Measurements from ENCODE around the gene ESRRB.

The ESRRB gene

GRCh38 chr14:76408877-76409276, 32.9 kb downstream of the ESRRB start:
- Histone ChIP-seq H3K4me1 (ENCODE audit: control insufficient read depth, insufficient read depth, low read length) (no peaks in the 10 kb centered on the region), H3K27ac (ENCODE audit: low read length) (no peak overlapping the region), H3K9me3 (ENCODE audit: control insufficient read depth in 2 of 2, low read length in 2 of 2) (no peaks in the 10 kb centered on the region), H3K4me3 (ENCODE audit: low read length in 2 of 2) (no peak overlapping the region), H3K9ac (ENCODE audit: low read length in 2 of 2) (no peak overlapping the region), H3K27me3 (ENCODE audit: control insufficient read depth in 1 of 2, insufficient read depth in 2 of 2, low read length in 2 of 2) (peaks cover 10 to 12% of the 10 kb centered on the region in 2 donors), H3K36me3 (ENCODE audit: control insufficient read depth in 2 of 2, insufficient read depth in 2 of 2, low read length in 2 of 2) (no peaks in the 10 kb centered on the region)

- Histone ChIP-seq H3K9ac (ENCODE audit: low read length in 2 of 2) (no peak overlapping the region), H3K9me3 (ENCODE audit: control insufficient read depth in 2 of 2, low read length in 2 of 2) (no peaks in the 10 kb centered on the region), H3K27me3 (ENCODE audit: control insufficient read depth in 1 of 2, insufficient read depth in 2 of 2, low read length in 2 of 2) (peaks cover 15 to 17% of the 10 kb centered on the region in 2 donors)
Observed at GRCh38 chr14:76412501-76412900, 36.6 kb downstream of the ESRRB start.

GRCh38 chr14:76413106-76413961, 37.4 kb downstream of the ESRRB start:
- Histone ChIP-seq H3K4me3 (ENCODE audit: low read length in 2 of 2) (no peak overlapping the region), H3K9ac (ENCODE audit: low read length in 2 of 2) (no peak overlapping the region), H3K4me1 (ENCODE audit: control insufficient read depth, insufficient read depth, low read length) (no peaks in the 10 kb centered on the region), H3K27ac (ENCODE audit: low read length) (no peak overlapping the region), H3K9me3 (ENCODE audit: control insufficient read depth in 2 of 2, low read length in 2 of 2) (no peaks in the 10 kb centered on the region), H3K27me3 (ENCODE audit: control insufficient read depth in 1 of 2, insufficient read depth in 2 of 2, low read length in 2 of 2) (peaks cover 15 to 17% of the 10 kb centered on the region in 2 donors), H3K36me3 (ENCODE audit: control insufficient read depth in 2 of 2, insufficient read depth in 2 of 2, low read length in 2 of 2) (no peaks in the 10 kb centered on the region)

More at GRCh38 chr14:76412501-76412900, 36.6 kb downstream of the ESRRB start:
- Histone ChIP-seq H3K4me1 (ENCODE audit: control insufficient read depth, insufficient read depth, low read length) (no peaks in the 10 kb centered on the region), H3K4me3 (ENCODE audit: low read length in 2 of 2) (no peak overlapping the region), H3K27ac (ENCODE audit: low read length) (no peak overlapping the region), H3K36me3 (ENCODE audit: control insufficient read depth in 2 of 2, insufficient read depth in 2 of 2, low read length in 2 of 2) (no peaks in the 10 kb centered on the region)

GRCh38 chr14:76413962-76414600, 38.1 kb downstream of the ESRRB start:
- no peak overlapping the region for H3K9ac ChIP-seq (ENCODE audit: low read length in 2 of 2)
- H3K4me1 ChIP-seq (ENCODE audit: control insufficient read depth, insufficient read depth, low read length): no peaks in the 10 kb centered on the region
- peaks cover 15 to 17% of the 10 kb centered on the region in 2 donors for H3K27me3 ChIP-seq (ENCODE audit: control insufficient read depth in 1 of 2, insufficient read depth in 2 of 2, low read length in 2 of 2)
- H3K27ac ChIP-seq (ENCODE audit: low read length): no peak overlapping the region
- no peak overlapping the region for H3K4me3 ChIP-seq (ENCODE audit: low read length in 2 of 2)
- no peaks in the 10 kb centered on the region for H3K36me3 ChIP-seq (ENCODE audit: control insufficient read depth in 2 of 2, insufficient read depth in 2 of 2, low read length in 2 of 2)
- H3K9me3 ChIP-seq (ENCODE audit: control insufficient read depth in 2 of 2, low read length in 2 of 2): no peaks in the 10 kb centered on the region

- peaks cover 5 to 7% of the 10 kb centered on the region in 2 donors for H3K27me3 ChIP-seq (ENCODE audit: control insufficient read depth in 1 of 2, insufficient read depth in 2 of 2, low read length in 2 of 2)
- H3K27ac ChIP-seq (ENCODE audit: low read length): no peak overlapping the region
- H3K4me1 ChIP-seq (ENCODE audit: control insufficient read depth, insufficient read depth, low read length): no peaks in the 10 kb centered on the region
- H3K9me3 ChIP-seq (ENCODE audit: control insufficient read depth in 2 of 2, low read length in 2 of 2): no peaks in the 10 kb centered on the region
- no peak overlapping the region for H3K4me3 ChIP-seq (ENCODE audit: low read length in 2 of 2)
- no peak overlapping the region for H3K9ac ChIP-seq (ENCODE audit: low read length in 2 of 2)
- H3K36me3 ChIP-seq (ENCODE audit: control insufficient read depth in 2 of 2, insufficient read depth in 2 of 2, low read length in 2 of 2): no peaks in the 10 kb centered on the region
Observed at GRCh38 chr14:76419399-76419798, 43.5 kb downstream of the ESRRB start.

- no peak overlapping the region for H3K4me3 ChIP-seq (ENCODE audit: low read length in 2 of 2)
Observed at GRCh38 chr14:76420827-76421226, 44.9 kb downstream of the ESRRB start.

GRCh38 chr14:76421662-76422061, 45.7 kb downstream of the ESRRB start:
- peaks cover 0 to 3% of the 10 kb centered on the region in 2 donors for H3K9me3 ChIP-seq (ENCODE audit: control insufficient read depth in 2 of 2, low read length in 2 of 2)
- H3K4me1 ChIP-seq (ENCODE audit: control insufficient read depth, insufficient read depth, low read length): no peaks in the 10 kb centered on the region
- no peaks in the 10 kb centered on the region for H3K36me3 ChIP-seq (ENCODE audit: control insufficient read depth in 2 of 2, insufficient read depth in 2 of 2, low read length in 2 of 2)
- H3K9ac ChIP-seq (ENCODE audit: low read length in 2 of 2): no peak overlapping the region
- H3K4me3 ChIP-seq (ENCODE audit: low read length in 2 of 2): no peak overlapping the region
- H3K27me3 ChIP-seq (ENCODE audit: control insufficient read depth in 1 of 2, insufficient read depth in 2 of 2, low read length in 2 of 2): no peaks in the 10 kb centered on the region
- H3K27ac ChIP-seq (ENCODE audit: low read length): no peak overlapping the region

More at GRCh38 chr14:76420827-76421226, 44.9 kb downstream of the ESRRB start:
- Histone ChIP-seq H3K9me3 (ENCODE audit: control insufficient read depth in 2 of 2, low read length in 2 of 2) (no peaks in the 10 kb centered on the region), H3K36me3 (ENCODE audit: control insufficient read depth in 2 of 2, insufficient read depth in 2 of 2, low read length in 2 of 2) (no peaks in the 10 kb centered on the region), H3K27ac (ENCODE audit: low read length) (no peak overlapping the region), H3K9ac (ENCODE audit: low read length in 2 of 2) (no peak overlapping the region), H3K27me3 (ENCODE audit: control insufficient read depth in 1 of 2, insufficient read depth in 2 of 2, low read length in 2 of 2) (no peaks in the 10 kb centered on the region), H3K4me1 (ENCODE audit: control insufficient read depth, insufficient read depth, low read length) (no peaks in the 10 kb centered on the region)

- H3K4me3 ChIP-seq (ENCODE audit: low read length in 2 of 2): no peak overlapping the region
- no peak overlapping the region for H3K9ac ChIP-seq (ENCODE audit: low read length in 2 of 2)
- no peaks in the 10 kb centered on the region for H3K4me1 ChIP-seq (ENCODE audit: control insufficient read depth, insufficient read depth, low read length)
- peaks cover 0 to 3% of the 10 kb centered on the region in 2 donors for H3K9me3 ChIP-seq (ENCODE audit: control insufficient read depth in 2 of 2, low read length in 2 of 2)
- no peaks in the 10 kb centered on the region for H3K36me3 ChIP-seq (ENCODE audit: control insufficient read depth in 2 of 2, insufficient read depth in 2 of 2, low read length in 2 of 2)
- no peak overlapping the region for H3K27ac ChIP-seq (ENCODE audit: low read length)
- no peaks in the 10 kb centered on the region for H3K27me3 ChIP-seq (ENCODE audit: control insufficient read depth in 1 of 2, insufficient read depth in 2 of 2, low read length in 2 of 2)
Observed at GRCh38 chr14:76422662-76423061, 46.7 kb downstream of the ESRRB start.

GRCh38 chr14:76423534-76423933, 47.6 kb downstream of the ESRRB start:
- H3K9ac ChIP-seq (ENCODE audit: low read length in 2 of 2): no peak overlapping the region
- H3K4me3 ChIP-seq (ENCODE audit: low read length in 2 of 2): no peak overlapping the region
- H3K27ac ChIP-seq (ENCODE audit: low read length): no peak overlapping the region
- H3K4me1 ChIP-seq (ENCODE audit: control insufficient read depth, insufficient read depth, low read length): no peaks in the 10 kb centered on the region
- peaks cover 0 to 3% of the 10 kb centered on the region in 2 donors for H3K9me3 ChIP-seq (ENCODE audit: control insufficient read depth in 2 of 2, low read length in 2 of 2)
- H3K27me3 ChIP-seq (ENCODE audit: control insufficient read depth in 1 of 2, insufficient read depth in 2 of 2, low read length in 2 of 2): no peaks in the 10 kb centered on the region
- no peaks in the 10 kb centered on the region for H3K36me3 ChIP-seq (ENCODE audit: control insufficient read depth in 2 of 2, insufficient read depth in 2 of 2, low read length in 2 of 2)

- no peaks in the 10 kb centered on the region for H3K27me3 ChIP-seq (ENCODE audit: control insufficient read depth in 1 of 2, insufficient read depth in 2 of 2, low read length in 2 of 2)
- no peaks in the 10 kb centered on the region for H3K4me1 ChIP-seq (ENCODE audit: control insufficient read depth, insufficient read depth, low read length)
- no peaks in the 10 kb centered on the region for H3K36me3 ChIP-seq (ENCODE audit: control insufficient read depth in 2 of 2, insufficient read depth in 2 of 2, low read length in 2 of 2)
- no peak overlapping the region for H3K9ac ChIP-seq (ENCODE audit: low read length in 2 of 2)
- H3K9me3 ChIP-seq (ENCODE audit: control insufficient read depth in 2 of 2, low read length in 2 of 2): peaks cover 0 to 3% of the 10 kb centered on the region in 2 donors
- H3K4me3 ChIP-seq (ENCODE audit: low read length in 2 of 2): no peak overlapping the region
- H3K27ac ChIP-seq (ENCODE audit: low read length): no peak overlapping the region
Observed at GRCh38 chr14:76424359-76424758, 48.4 kb downstream of the ESRRB start.
